Activated CD8-positive, alpha-beta memory T cell treated with anti-CD3 and anti-CD28 coated beads, Interleukin-2, amount 50 U/mL, for 24 hours (primary cell): Measurements from ENCODE around the gene FBXW5.

ENCODE experiments used
- DNase-seq: peaks from one replicate; pipeline ENCODE4 v3.0.0-alpha.2; 2020; ENCODE audit errors: extremely low read depth

Gene FBXW5

GRCh38 chr9:136978073-136978864 lies 33.7 kb upstream of the FBXW5 start:
- no peak for DNase-seq

GRCh38 chr9:136977649-136978072 lies 33.1 kb upstream of the FBXW5 start:
- DNase-seq = no peak

GRCh38 chr9:136977223-136977622 lies 32.7 kb upstream of the FBXW5 start, which contains the start of gene PTGDS:
Gene PTGDS (plus strand): TSS chr9:136977504. CDS start chr9:136977579, 75 bp downstream.
- DNase-seq = no peak

- no peak for DNase-seq
Observed at GRCh38 chr9:136975644-136976043, 31.1 kb upstream of the FBXW5 start.

GRCh38 chr9:136974817-136975535 lies 30.4 kb upstream of the FBXW5 start:
- no peak for DNase-seq

- DNase-seq = no peak
Observed at GRCh38 chr9:136973618-136974617, 29.4 kb upstream of the FBXW5 start.

- no peak for DNase-seq
Observed at GRCh38 chr9:136972743-136973142, 28.2 kb upstream of the FBXW5 start.

GRCh38 chr9:136972335-136972734 lies 27.8 kb upstream of the FBXW5 start:
- DNase-seq = no peak

- no peak for DNase-seq
Observed at GRCh38 chr9:136971746-136972145, 27.2 kb upstream of the FBXW5 start.

- DNase-seq = no peak
Observed at GRCh38 chr9:136970361-136970760, 25.8 kb upstream of the FBXW5 start.

GRCh38 chr9:136969774-136970173 lies 25.2 kb upstream of the FBXW5 start:
- no peak for DNase-seq

- no peak for DNase-seq
Observed at GRCh38 chr9:136969150-136969549, 24.6 kb upstream of the FBXW5 start.

- DNase-seq = no peak
Observed at GRCh38 chr9:136968333-136969127, 24.0 kb upstream of the FBXW5 start.

- no peak for DNase-seq
Observed at GRCh38 chr9:136965771-136966484, 21.4 kb upstream of the FBXW5 start.

GRCh38 chr9:136964833-136965422 lies 20.4 kb upstream of the FBXW5 start:
- DNase-seq = no peak

GRCh38 chr9:136964171-136964689 lies 19.7 kb upstream of the FBXW5 start:
- DNase-seq = no peak

- no peak for DNase-seq
Observed at GRCh38 chr9:136963751-136964150, 19.2 kb upstream of the FBXW5 start.

- no peak for DNase-seq
Observed at GRCh38 chr9:136963341-136963740, 18.8 kb upstream of the FBXW5 start.

GRCh38 chr9:136962701-136963248 lies 18.2 kb upstream of the FBXW5 start:
- DNase-seq = no peak
